Caco-2 (cell line): ENCODE measurements around the gene GSDME. TPM values are rescaled to one million over a fixed set of nuclear protein-coding genes. Genes with fewer than 3 reads are reported as not detected.

Experiments used
- BruUV-seq: library from RNA; stranded (reverse); fragments of 400-500 nt; replicated peaks from 2 replicates; lab custom pipeline; 2021; lab: Mats Ljungman, UMichigan
- CTCF ChIA-PET: fragments of 300-600 bp; sonication (Branson Sonifier 250); formaldehyde crosslinking; loops from one replicate; lab custom pipeline; 2022; ENCODE audit warnings: antibody characterized with exemption; lab: Charles Lee
- POLR2A ChIA-PET: fragments of 300-600 bp; sonication (Branson Sonifier 250); formaldehyde crosslinking; loops from one replicate; lab custom pipeline; 2022; ENCODE audit warnings: antibody characterized with exemption; lab: Charles Lee
- DNase-seq, 2 experiments: peaks; one replicate each; pipeline versions ENCODE4 v3.0.0 to v3.0.0-alpha.2; 2020 to 2022
- H3K27me3 ChIP-seq: replicated peaks from 2 replicates; pipeline ENCODE4 v1.6.0; 2011; ENCODE audit warnings: low read length; ENCODE audit not compliant: control insufficient read depth, insufficient read depth
- H3K36me3 ChIP-seq: 2 replicates; pipeline ENCODE4 v1.5.1; 2011; ENCODE audit warnings: low read length; ENCODE audit not compliant: control insufficient read depth, insufficient read depth
- H3K4me1 ChIP-seq: fragments of 250-450 bp; sonication (Bioruptor Pico); 2 replicates; pipeline ENCODE4 v1.5.1; 2020; ENCODE audit warnings: mild to moderate bottlenecking
- H3K4me3 ChIP-seq: 2 replicates; pipeline ENCODE4 v1.5.1; 2011; ENCODE audit warnings: low read depth, mild to moderate bottlenecking, control low read depth, low read length
- H3K9me3 ChIP-seq: fragments of 250-450 bp; sonication (Bioruptor Pico); 2 replicates; pipeline ENCODE4 v1.5.1; 2020; ENCODE audit warnings: mild to moderate bottlenecking, moderate library complexity
- H3K27ac Mint-ChIP-seq: one replicate; pipeline ENCODE4 v1.8.0; 2022; ENCODE audit warnings: mixed read lengths; ENCODE audit not compliant: unreplicated experiment
- H3K27me3 Mint-ChIP-seq: one replicate; pipeline ENCODE4 v1.8.0; 2022; ENCODE audit warnings: mixed read lengths; ENCODE audit not compliant: insufficient read depth, unreplicated experiment
- H3K36me3 Mint-ChIP-seq: one replicate; pipeline ENCODE4 v1.8.0; 2022; ENCODE audit warnings: mild to moderate bottlenecking, mixed read lengths; ENCODE audit not compliant: insufficient read depth, unreplicated experiment
- H3K4me1 Mint-ChIP-seq: one replicate; pipeline ENCODE4 v1.8.0; 2022; ENCODE audit warnings: low read depth, mixed read lengths; ENCODE audit not compliant: unreplicated experiment
- H3K4me3 Mint-ChIP-seq: one replicate; pipeline ENCODE4 v1.8.0; 2022; ENCODE audit warnings: mild to moderate bottlenecking, moderate library complexity, mixed read lengths; ENCODE audit not compliant: unreplicated experiment
- H3K9me3 Mint-ChIP-seq: one replicate; pipeline ENCODE4 v1.8.0; 2022; ENCODE audit warnings: mixed read lengths; ENCODE audit not compliant: unreplicated experiment
- intact Hi-C: fragments of 100-400 bp; cut with micrococcal nuclease; formaldehyde crosslinking; loops from one replicate; pipeline ENCODE4 v1.10.0; 2022; ENCODE audit not compliant: unreplicated experiment
- total RNA-seq: library from RNA; stranded (reverse); gene quantifications from 2 replicates; pipeline ENCODE4 v1.2.3, GENCODE V29; 2022
- TF ChIP-seq, protein P1 (sequence below), 2 experiments: fragments of 200-600 bp in 1 of 2; IDR thresholded peaks; 1 replicate in 1 of 2; 2 replicates in 1 of 2; pipeline versions ENCODE4 v1.5.1 to v1.8.0; 2011 to 2022; ENCODE audit warnings: antibody characterized with exemption in 1 of 2, control low read depth in 1 of 2, inconsistent platforms in 1 of 2, low read depth in 1 of 2, low read length in 1 of 2, mild to moderate bottlenecking in 1 of 2, moderate library complexity in 1 of 2; ENCODE audit not compliant: insufficient read depth in 1 of 2, severe bottlenecking in 1 of 2, unreplicated experiment in 1 of 2

GSDME gene
- total RNA-seq, 1 experiment from 2014 or later: 35.2 TPM

DNA sequence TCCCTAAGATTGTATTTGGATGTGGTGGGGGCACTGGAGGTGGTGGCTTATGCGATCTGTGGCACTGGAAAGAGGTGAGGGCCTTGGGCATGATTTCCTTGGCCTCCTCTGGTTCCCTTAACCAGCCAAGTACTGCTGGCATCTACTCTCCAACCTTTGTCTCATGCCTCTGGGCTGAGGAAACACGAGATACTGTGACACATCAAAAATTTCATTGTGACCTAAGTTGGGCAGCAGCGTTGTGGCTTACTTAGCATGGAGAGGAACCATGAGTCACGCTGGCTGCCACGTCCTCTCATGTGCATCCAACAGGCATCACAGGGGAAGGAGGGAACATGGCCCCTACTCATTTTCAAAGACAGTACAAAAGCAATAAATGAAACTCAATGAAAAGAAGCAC is 29.7 kb upstream of the GSDME start:
- H3K9me3 Mint-ChIP-seq: peaks cover 19% of the 10 kb centered on the region
- Histone ChIP-seq H3K27me3 (no peaks in the 10 kb centered on the region), H3K4me3 (no peak overlapping the region), H3K4me1 (peaks cover 20% of the 10 kb centered on the region; the same call in 1 of the 2 replicates), H3K9me3 (no peaks in the 10 kb centered on the region; the same call in 1 of the 2 replicates), H3K36me3 (peaks cover 1% of the 10 kb centered on the region; the same call in 1 of the 2 replicates)
- ChIA-PET POLR2A (no interaction called here), CTCF (no interaction called here)
- H3K27ac Mint-ChIP-seq: no peak overlapping the region
- no TSS peak for BruUV-seq
- H3K27me3 Mint-ChIP-seq: no peaks in the 10 kb centered on the region
- intact Hi-C loops: no loop called here
- peaks cover 8% of the 10 kb centered on the region for H3K4me1 Mint-ChIP-seq
- no peak overlapping the region for H3K4me3 Mint-ChIP-seq
- TF ChIP-seq, protein P1, sequence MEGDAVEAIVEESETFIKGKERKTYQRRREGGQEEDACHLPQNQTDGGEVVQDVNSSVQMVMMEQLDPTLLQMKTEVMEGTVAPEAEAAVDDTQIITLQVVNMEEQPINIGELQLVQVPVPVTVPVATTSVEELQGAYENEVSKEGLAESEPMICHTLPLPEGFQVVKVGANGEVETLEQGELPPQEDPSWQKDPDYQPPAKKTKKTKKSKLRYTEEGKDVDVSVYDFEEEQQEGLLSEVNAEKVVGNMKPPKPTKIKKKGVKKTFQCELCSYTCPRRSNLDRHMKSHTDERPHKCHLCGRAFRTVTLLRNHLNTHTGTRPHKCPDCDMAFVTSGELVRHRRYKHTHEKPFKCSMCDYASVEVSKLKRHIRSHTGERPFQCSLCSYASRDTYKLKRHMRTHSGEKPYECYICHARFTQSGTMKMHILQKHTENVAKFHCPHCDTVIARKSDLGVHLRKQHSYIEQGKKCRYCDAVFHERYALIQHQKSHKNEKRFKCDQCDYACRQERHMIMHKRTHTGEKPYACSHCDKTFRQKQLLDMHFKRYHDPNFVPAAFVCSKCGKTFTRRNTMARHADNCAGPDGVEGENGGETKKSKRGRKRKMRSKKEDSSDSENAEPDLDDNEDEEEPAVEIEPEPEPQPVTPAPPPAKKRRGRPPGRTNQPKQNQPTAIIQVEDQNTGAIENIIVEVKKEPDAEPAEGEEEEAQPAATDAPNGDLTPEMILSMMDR (IDR thresholded peaks at IDR 0.05; ENCODE audit: insufficient read depth in 1 of 2, low read depth in 1 of 2, low read length in 1 of 2, severe bottlenecking in 1 of 2, unreplicated experiment in 1 of 2): no peak
- no peak for DNase-seq
- H3K36me3 Mint-ChIP-seq: peaks cover 5% of the 10 kb centered on the region

DNA sequence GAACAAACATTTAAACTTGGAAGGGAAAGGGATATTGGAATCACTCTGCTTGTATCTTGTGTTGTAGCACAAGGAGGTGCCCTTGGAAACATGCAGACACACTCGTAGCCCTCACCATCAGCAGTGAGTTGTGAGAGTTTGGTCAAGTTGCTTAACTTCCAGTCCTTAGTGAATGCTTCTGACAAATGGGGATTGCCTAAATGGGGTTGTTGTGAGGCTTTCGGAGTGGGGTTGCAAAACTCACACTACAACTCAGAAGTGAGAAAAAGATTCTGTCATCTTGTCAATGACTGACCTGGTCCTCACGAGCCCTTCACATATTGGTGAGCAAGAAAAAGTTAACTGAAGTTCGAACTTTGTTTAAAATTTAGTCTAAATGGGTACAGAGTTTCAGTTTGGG is 29.0 kb upstream of the GSDME start:
- Histone ChIP-seq H3K9me3 (no peaks in the 10 kb centered on the region; the same call in 1 of the 2 replicates), H3K4me1 (peaks cover 20% of the 10 kb centered on the region; the same call in 1 of the 2 replicates), H3K27me3 (no peaks in the 10 kb centered on the region), H3K4me3 (no peak overlapping the region), H3K36me3 (peaks cover 1% of the 10 kb centered on the region; the same call in 1 of the 2 replicates)
- no peak for DNase-seq
- Mint-ChIP-seq H3K27me3 (no peaks in the 10 kb centered on the region), H3K27ac (no peak overlapping the region), H3K36me3 (peaks cover 5% of the 10 kb centered on the region), H3K9me3 (peaks cover 19% of the 10 kb centered on the region), H3K4me3 (no peak overlapping the region), H3K4me1 (peaks cover 8% of the 10 kb centered on the region)
- intact Hi-C loops: no loop called here
- POLR2A ChIA-PET: no interaction called here
- BruUV-seq: no TSS peak
- CTCF ChIA-PET: no interaction called here
- TF ChIP-seq, protein P1 (IDR thresholded peaks at IDR 0.05; ENCODE audit: insufficient read depth in 1 of 2, low read depth in 1 of 2, low read length in 1 of 2, severe bottlenecking in 1 of 2, unreplicated experiment in 1 of 2): no peak

DNA sequence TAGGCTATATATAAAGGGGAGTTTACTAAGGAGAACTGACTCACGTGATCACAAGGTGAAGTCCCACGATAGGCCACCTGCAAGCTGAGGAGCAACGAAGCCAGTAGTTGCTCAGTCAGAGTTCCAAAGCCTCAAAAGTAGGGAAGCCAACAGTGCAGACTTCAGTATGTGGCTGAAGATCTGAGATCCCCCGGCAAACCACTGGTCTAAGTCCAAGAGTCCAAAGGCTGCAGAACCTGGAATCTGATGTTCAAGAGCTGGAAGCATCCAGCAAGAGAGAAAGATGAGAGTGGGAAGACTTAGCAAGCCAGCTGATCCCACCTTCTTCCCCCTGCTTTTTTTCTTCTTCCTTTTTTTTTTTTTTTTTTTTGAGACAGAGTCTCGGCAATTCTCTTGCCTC is 27.0 kb upstream of the GSDME start:
- DNase-seq: no peak
- TF ChIP-seq, protein P1 (IDR thresholded peaks at IDR 0.05; ENCODE audit: insufficient read depth in 1 of 2, low read depth in 1 of 2, low read length in 1 of 2, severe bottlenecking in 1 of 2, unreplicated experiment in 1 of 2): no peak
- Histone ChIP-seq H3K4me1 (peaks cover 14% of the 10 kb centered on the region; the same call in 1 of the 2 replicates), H3K36me3 (no peaks in the 10 kb centered on the region), H3K27me3 (no peaks in the 10 kb centered on the region), H3K4me3 (no peak overlapping the region), H3K9me3 (no peaks in the 10 kb centered on the region; the same call in 1 of the 2 replicates)
- H3K4me3 Mint-ChIP-seq: no peak overlapping the region
- peaks cover 14% of the 10 kb centered on the region for H3K9me3 Mint-ChIP-seq
- intact Hi-C loops: no loop called here
- peaks cover 4% of the 10 kb centered on the region for H3K4me1 Mint-ChIP-seq
- ChIA-PET CTCF (no interaction called here), POLR2A (no interaction called here)
- H3K27me3 Mint-ChIP-seq: no peaks in the 10 kb centered on the region
- H3K27ac Mint-ChIP-seq: no peak overlapping the region
- BruUV-seq: no TSS peak
- peaks cover 3% of the 10 kb centered on the region for H3K36me3 Mint-ChIP-seq
